ENCODE results near the gene C8G. TPM values are rescaled to one million over a fixed set of nuclear protein-coding genes. Genes with fewer than 3 reads are reported as not detected.

The C8G gene
- total and polyA plus RNA-seq, 2 of the 4 experiments (the other 2 are of a cell fraction), result 0.80 TPM; not detected in 1

- Histone ChIP-seq H3K4ac (ENCODE audit: low read depth, low read length) (no peak overlapping the region), H3K4me1 (ENCODE audit: control insufficient read depth, insufficient read depth, low read length) (no peaks in the 10 kb centered on the region), H4K91ac (ENCODE audit: insufficient read depth, low read depth, low read length) (no peak overlapping the region), H3K23ac (ENCODE audit: low read depth, low read length) (no peak overlapping the region), H2AFZ (replicated peaks; ENCODE audit: low read length, poor library complexity) (no peak overlapping the region), H3K27me3 (ENCODE audit: control insufficient read depth, insufficient read depth, low read length) (no peaks in the 10 kb centered on the region), H2AK9ac (replicated peaks; ENCODE audit: low read depth, low read length, poor library complexity) (no peak overlapping the region), H3K4me2 (ENCODE audit: low read depth, low read length) (no peak overlapping the region), H3K9me3 (ENCODE audit: control insufficient read depth, insufficient read depth, low read length) (no peaks in the 10 kb centered on the region), H3K4me3 (ENCODE audit: insufficient read depth, low read depth, low read length) (no peak overlapping the region), H3K27ac (ENCODE audit: insufficient read depth, low read length) (no peak overlapping the region), H2BK15ac (ENCODE audit: low read depth, low read length) (no peak overlapping the region), H3K14ac (replicated peaks; ENCODE audit: low read depth, low read length) (no peak overlapping the region), H3K9ac (ENCODE audit: low read depth, low read length) (no peak overlapping the region), H3K56ac (ENCODE audit: extremely low read depth, insufficient read depth, low read length) (no peak overlapping the region), H3K18ac (ENCODE audit: low read depth, low read length) (no peak overlapping the region), H4K8ac (ENCODE audit: low read depth in 2 of 2, low read length in 2 of 2) (no peak overlapping the region), H4K20me1 (ENCODE audit: insufficient read depth, low read length) (no peaks in the 10 kb centered on the region), H2AK5ac (ENCODE audit: low read depth, low read length) (no peak overlapping the region), H3K36me3 (ENCODE audit: control insufficient read depth, insufficient read depth, low read length) (peaks cover 12% of the 10 kb centered on the region), H2BK5ac (ENCODE audit: low read depth, low read length, poor library complexity, severe bottlenecking) (no peak overlapping the region), H4K5ac (ENCODE audit: low read depth, low read length) (no peak overlapping the region), H3K79me1 (ENCODE audit: low read depth in 1 of 2, low read length in 2 of 2) (no peaks in the 10 kb centered on the region; a peak in 1 of 4 replicates), H2BK120ac (ENCODE audit: low read depth, low read length) (no peak overlapping the region), H2BK20ac (ENCODE audit: low read depth, low read length) (no peak overlapping the region), H3K9me1 (ENCODE audit: insufficient read depth, low read length) (no peaks in the 10 kb centered on the region)
- dilution Hi-C loops (cut with HindIII; ENCODE audit: low sequenced_read_pairs, unreplicated experiment), result no loop called here
- CTCF ChIA-PET, result no interaction called here
- in situ Hi-C loops (cut with MboI; ENCODE audit: low sequenced_read_pairs), result no loop called here
- intact Hi-C loops (cut with micrococcal nuclease), result no loop called here
- POLR2A ChIA-PET (ENCODE audit: unreplicated experiment), result no interaction called here
- 91% methylated on average over 12 of the region's 13 CpGs; no CpG with 5 or more reads in 1 of the 2 experiments for WGBS, 2 experiments (ENCODE audit: extremely low coverage in 2 of 2, insufficient read length in 1 of 2)
- no peak for DNase-seq
- ATAC-seq (ENCODE audit: low read depth), result no peak
- BruUV-seq (replicated peaks), result no TSS peak
- TF ChIP-seq RFX5 (IDR thresholded peaks at IDR 0.05; ENCODE audit: low read depth, low read length) (no peak), BHLHE40 (IDR thresholded peaks at IDR 0.05; ENCODE audit: low read depth, low read length) (no peak), CHD1 (IDR thresholded peaks at IDR 0.05; ENCODE audit: low read depth, low read length) (no peak), MAZ (IDR thresholded peaks at IDR 0.05; ENCODE audit: borderline replicate concordance, low read depth, low read length) (no peak), CEBPB (IDR thresholded peaks at IDR 0.05; ENCODE audit: low read depth, low read length) (no peak), ELK1 (IDR thresholded peaks at IDR 0.05; ENCODE audit: borderline replicate concordance, low read depth, low read length) (no peak), MXI1 (IDR thresholded peaks at IDR 0.05; ENCODE audit: borderline replicate concordance, low read depth, low read length) (no peak), POLR2A (IDR thresholded peaks at IDR 0.05; ENCODE audit: low read depth, low read length) (no peak), FOS (IDR thresholded peaks at IDR 0.05; ENCODE audit: low read depth, low read length) (no peak), CTCF (conservative IDR thresholded peaks at IDR 0.05; ENCODE audit: low read depth, low read length) (no peak), RAD21 (IDR thresholded peaks at IDR 0.05; ENCODE audit: low read length) (no peak), NFE2L2 (IDR thresholded peaks at IDR 0.05; ENCODE audit: low read depth, low read length) (no peak), RCOR1 (IDR thresholded peaks at IDR 0.05; ENCODE audit: insufficient replicate concordance, low read length) (no peak), USF2 (IDR thresholded peaks at IDR 0.05; ENCODE audit: low read depth, low read length) (no peak), MAFK (IDR thresholded peaks at IDR 0.05; ENCODE audit: low read depth, low read length) (no peak), SMC3 (IDR thresholded peaks at IDR 0.05; ENCODE audit: low read depth, low read length) (no peak)
Observed at GRCh38 chr9:136926749-136927148, 18.3 kb upstream of the C8G start.

Data from IMR-90 (cell line).